Omental fat pad (tissue), 4 donors: ENCODE measurements around the gene SLAMF7. TPM values are rescaled to one million over a fixed set of nuclear protein-coding genes. Genes with fewer than 3 reads are reported as not detected.

ENCODE experiments used
- ATAC-seq: fragments of 150-250 bp; one replicate; pipeline ENCODE4 v1.9.1; 2016; ENCODE audit warnings: mild to moderate bottlenecking, moderate library complexity; ENCODE audit not compliant: low FRiP score
- DNase-seq: peaks from one replicate; pipeline ENCODE4 v3.0.0-alpha.2; 2019; ENCODE audit warnings: low spot score
- CTCF ChIP-seq, 3 donors: fragments of 450-650 bp; IDR thresholded peaks; one replicate each; pipeline ENCODE4 v1.5.1; 2016 to 2017; ENCODE audit warnings: antibody characterized with exemption in 3 of 3, mild to moderate bottlenecking in 3 of 3, moderate library complexity in 2 of 3
- total RNA-seq, 4 donors: library from RNA; depleted of rRNA; stranded (reverse); fragments of >200 nt; gene quantifications; one replicate each; pipeline ENCODE4 v1.1.0, GENCODE V29; 2016

Gene SLAMF7
- total RNA-seq, 4 donors from 2014 or later: 1.1 to 3.2 (median 1.7) TPM

- no peak for TF ChIP-seq CTCF (IDR thresholded peaks at IDR 0.05)
- ATAC-seq (no peak), DNase-seq (no peak)
These were observed 5.9 kb downstream of the SLAMF7 start for GRCh38 chr1:160744852-160745520.

DNA sequence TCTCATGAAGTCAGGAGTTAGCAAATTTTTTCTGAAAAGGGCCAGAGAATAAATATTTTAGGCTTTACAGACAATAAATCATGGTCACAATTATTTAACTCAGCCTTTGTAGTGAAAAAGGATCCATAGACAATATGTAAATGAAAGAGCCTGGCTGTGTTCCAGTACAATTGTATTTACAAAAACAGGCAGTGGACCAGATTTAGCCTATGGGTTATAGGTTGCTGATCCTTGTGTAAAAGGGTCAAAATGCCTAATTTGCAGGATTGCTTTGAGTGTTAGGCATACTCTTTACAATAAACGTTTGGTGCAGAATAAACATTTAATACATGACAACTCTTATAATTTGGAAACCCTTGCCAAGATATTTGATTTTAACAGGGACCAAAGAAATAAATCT is 6.5 kb downstream of the SLAMF7 start:
- DNase-seq (no peak), ATAC-seq (no peak)
- no peak for TF ChIP-seq CTCF (IDR thresholded peaks at IDR 0.05)

- ATAC-seq (no peak), DNase-seq (no peak)
- no peak for TF ChIP-seq CTCF (IDR thresholded peaks at IDR 0.05)
These were observed 7.9 kb downstream of the SLAMF7 start for GRCh38 chr1:160746836-160747500.

DNA sequence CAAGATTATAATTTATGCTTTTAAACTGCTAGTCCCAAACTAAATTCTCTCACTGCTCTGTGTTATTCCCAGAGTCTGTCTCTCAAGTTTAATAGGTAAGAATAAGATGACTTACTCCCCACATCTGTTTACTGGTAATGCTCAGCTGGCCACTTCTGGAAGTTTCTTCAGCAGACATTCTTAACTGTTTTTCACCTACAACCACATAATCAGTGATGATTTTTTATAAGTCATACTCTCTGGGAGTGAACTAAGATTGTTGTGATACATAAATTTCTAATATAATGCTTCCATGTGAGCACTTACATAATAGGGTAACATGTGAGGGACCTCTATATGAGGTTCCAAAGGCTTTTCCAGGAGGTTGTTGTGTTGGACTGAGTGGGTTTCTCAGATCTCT is 8.7 kb downstream of the SLAMF7 start:
- no peak for ATAC-seq
- no peak for DNase-seq
- TF ChIP-seq CTCF (IDR thresholded peaks at IDR 0.05): no peak

DNA sequence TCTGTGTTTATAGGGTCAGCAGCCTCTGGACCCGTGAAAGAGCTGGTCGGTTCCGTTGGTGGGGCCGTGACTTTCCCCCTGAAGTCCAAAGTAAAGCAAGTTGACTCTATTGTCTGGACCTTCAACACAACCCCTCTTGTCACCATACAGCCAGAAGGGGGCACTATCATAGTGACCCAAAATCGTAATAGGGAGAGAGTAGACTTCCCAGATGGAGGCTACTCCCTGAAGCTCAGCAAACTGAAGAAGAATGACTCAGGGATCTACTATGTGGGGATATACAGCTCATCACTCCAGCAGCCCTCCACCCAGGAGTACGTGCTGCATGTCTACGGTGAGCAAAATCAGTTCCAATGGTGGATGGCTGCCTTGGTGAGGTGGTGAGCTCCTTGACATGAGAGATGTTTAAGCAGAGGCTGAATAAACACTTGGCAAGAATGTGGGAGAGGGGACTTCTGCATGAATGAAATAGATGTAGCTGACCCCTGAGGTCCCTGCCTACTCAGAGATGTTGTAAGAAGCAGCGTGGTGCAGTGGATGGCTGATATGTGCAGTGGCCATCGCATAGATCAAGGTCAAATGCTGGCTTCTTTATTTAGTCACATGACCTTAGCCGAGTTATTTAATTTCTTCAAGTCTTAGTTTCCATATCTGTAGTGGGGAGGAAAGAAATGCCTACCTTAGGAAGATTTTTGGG is 9.3 kb downstream of the SLAMF7 start:
- no peak for TF ChIP-seq CTCF (IDR thresholded peaks at IDR 0.05)
- no peak for ATAC-seq
- DNase-seq: no peak

GRCh38 chr1:160748878-160749269 is 9.8 kb downstream of the SLAMF7 start:
- ATAC-seq (no peak), DNase-seq (no peak)
- TF ChIP-seq CTCF (IDR thresholded peaks at IDR 0.05): no peak
